Measurements from ENCODE around the gene SLC37A3. TPM values are rescaled to one million over a fixed set of nuclear protein-coding genes. Genes with fewer than 3 reads are reported as not detected.

The SLC37A3 gene
- total and polyA plus RNA-seq, 2 experiments from 2014 or later = 44.9 to 64.5 TPM

DNA sequence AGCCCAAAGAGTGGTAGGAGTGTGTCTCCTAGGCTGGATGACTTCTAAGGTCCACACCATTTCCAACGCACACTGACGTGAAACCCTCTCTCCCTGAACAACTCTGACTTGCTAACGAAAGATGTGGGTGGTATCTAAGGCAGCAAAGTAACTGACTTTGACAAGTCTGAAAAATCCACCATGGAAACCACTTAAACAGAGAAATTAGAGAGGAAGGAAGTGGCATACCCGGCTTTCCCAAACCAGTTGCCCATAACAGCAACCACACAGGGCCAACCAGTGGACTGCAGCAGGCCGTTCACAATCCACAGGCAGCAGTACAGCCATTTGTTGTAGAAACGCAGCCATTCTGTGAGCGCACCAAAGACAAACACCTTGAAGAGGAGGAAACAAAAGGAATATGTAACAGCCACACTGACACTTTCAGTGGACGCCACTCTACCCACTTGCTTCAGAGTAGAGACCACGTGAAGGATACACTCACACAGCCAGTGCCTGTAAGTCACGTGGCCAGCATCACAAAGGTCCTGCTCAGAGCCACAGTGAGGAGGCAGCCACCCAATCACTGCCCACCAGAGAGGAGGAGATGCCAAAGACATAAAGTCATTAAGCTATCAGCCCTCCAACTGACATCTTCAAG, 39.8 kb downstream of the SLC37A3 start:
- no peak overlapping the region for H3K27ac ChIP-seq
- H3K79me2 ChIP-seq = no peaks in the 10 kb centered on the region
- no peak overlapping the region for H3K4me2 ChIP-seq
- no peaks in the 10 kb centered on the region for H3K36me3 ChIP-seq (replicated peaks; ENCODE audit: insufficient read depth, low read depth)
- no peak overlapping the region for H3K4me3 ChIP-seq
- H3K9me2 ChIP-seq (replicated peaks; ENCODE audit: insufficient read depth) = no peaks in the 10 kb centered on the region
- no peaks in the 10 kb centered on the region for H3K27me3 ChIP-seq
- H3K4me1 ChIP-seq (ENCODE audit: insufficient read depth) = no peaks in the 10 kb centered on the region
- H2AFZ ChIP-seq = no peak overlapping the region
- DNase-seq (ENCODE audit: low spot score) = no peak
- TF ChIP-seq EZH2phosphoT487 (IDR thresholded peaks at IDR 0.05; ENCODE audit: low read depth, severe bottlenecking, unreplicated experiment) (no peak), EZH2 (IDR thresholded peaks at IDR 0.05; ENCODE audit: borderline replicate concordance) (no peak)
- TF ChIP-seq, protein P1, sequence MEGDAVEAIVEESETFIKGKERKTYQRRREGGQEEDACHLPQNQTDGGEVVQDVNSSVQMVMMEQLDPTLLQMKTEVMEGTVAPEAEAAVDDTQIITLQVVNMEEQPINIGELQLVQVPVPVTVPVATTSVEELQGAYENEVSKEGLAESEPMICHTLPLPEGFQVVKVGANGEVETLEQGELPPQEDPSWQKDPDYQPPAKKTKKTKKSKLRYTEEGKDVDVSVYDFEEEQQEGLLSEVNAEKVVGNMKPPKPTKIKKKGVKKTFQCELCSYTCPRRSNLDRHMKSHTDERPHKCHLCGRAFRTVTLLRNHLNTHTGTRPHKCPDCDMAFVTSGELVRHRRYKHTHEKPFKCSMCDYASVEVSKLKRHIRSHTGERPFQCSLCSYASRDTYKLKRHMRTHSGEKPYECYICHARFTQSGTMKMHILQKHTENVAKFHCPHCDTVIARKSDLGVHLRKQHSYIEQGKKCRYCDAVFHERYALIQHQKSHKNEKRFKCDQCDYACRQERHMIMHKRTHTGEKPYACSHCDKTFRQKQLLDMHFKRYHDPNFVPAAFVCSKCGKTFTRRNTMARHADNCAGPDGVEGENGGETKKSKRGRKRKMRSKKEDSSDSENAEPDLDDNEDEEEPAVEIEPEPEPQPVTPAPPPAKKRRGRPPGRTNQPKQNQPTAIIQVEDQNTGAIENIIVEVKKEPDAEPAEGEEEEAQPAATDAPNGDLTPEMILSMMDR (IDR thresholded peaks at IDR 0.05; ENCODE audit: poor library complexity) = no peak
- no peaks in the 10 kb centered on the region for H3K9me3 ChIP-seq (ENCODE audit: low read depth)
- 92% methylated on average over 10 of the region's 10 CpGs for WGBS (ENCODE audit: low lambda C conversion rate, missing lambda C conversion rate)
- H4K20me1 ChIP-seq (ENCODE audit: insufficient read depth, poor library complexity, severe bottlenecking) = no peaks in the 10 kb centered on the region

DNA sequence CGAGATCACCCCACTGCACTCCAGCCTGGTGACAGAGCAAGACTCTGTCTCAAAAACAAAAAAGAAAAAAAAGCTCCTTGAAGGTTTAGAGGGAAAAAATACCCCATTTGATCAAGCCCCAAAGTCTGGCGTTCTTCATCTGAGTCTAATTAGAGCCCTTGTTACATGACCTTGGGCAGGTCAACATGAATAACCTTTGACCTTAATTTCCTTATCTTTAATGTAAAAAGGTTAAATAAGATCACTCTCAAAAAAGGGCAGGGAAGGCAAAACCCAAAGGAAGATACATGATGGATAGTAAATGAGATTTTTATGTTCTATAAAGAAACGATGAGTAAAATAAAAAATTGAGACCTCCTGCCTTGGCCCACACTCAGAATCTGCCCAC, 40.3 kb downstream of the SLC37A3 start:
- no peaks in the 10 kb centered on the region for H3K9me3 ChIP-seq (ENCODE audit: low read depth)

DNA sequence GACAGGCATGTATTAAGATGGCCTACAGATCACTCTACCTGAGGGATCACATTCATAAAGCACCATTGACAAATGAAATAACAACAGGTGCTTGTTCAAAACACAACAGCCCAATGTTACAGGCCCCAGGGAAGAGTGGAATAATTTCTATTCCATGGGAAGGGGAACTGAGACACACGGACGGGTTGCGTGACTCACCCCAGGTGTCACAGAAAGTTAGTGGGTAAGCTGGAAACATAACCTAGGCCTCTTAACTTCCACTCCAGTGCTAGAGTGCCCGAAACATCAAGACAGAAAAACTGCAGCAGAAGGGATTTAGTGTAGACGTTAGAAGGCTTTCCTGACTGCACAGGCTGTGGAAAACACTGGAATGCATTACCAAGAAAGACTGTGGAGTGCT, 48.3 kb downstream of the SLC37A3 start:
- Histone ChIP-seq H3K4me2 (no peak overlapping the region), H2AFZ (no peak overlapping the region), H3K4me3 (no peak overlapping the region), H4K20me1 (ENCODE audit: insufficient read depth, poor library complexity, severe bottlenecking) (no peaks in the 10 kb centered on the region), H3K9me2 (replicated peaks; ENCODE audit: insufficient read depth) (no peaks in the 10 kb centered on the region), H3K79me2 (no peaks in the 10 kb centered on the region), H3K9me3 (ENCODE audit: low read depth) (no peaks in the 10 kb centered on the region), H3K27me3 (no peaks in the 10 kb centered on the region), H3K36me3 (replicated peaks; ENCODE audit: insufficient read depth, low read depth) (no peaks in the 10 kb centered on the region), H3K27ac (no peak overlapping the region), H3K4me1 (ENCODE audit: insufficient read depth) (no peaks in the 10 kb centered on the region)
- WGBS (ENCODE audit: low lambda C conversion rate, missing lambda C conversion rate) = 88% methylated on average over 5 of the region's 5 CpGs
- TF ChIP-seq EZH2 (IDR thresholded peaks at IDR 0.05; ENCODE audit: borderline replicate concordance) (no peak), EZH2phosphoT487 (IDR thresholded peaks at IDR 0.05; ENCODE audit: low read depth, severe bottlenecking, unreplicated experiment) (no peak)
- TF ChIP-seq, protein P1 (IDR thresholded peaks at IDR 0.05; ENCODE audit: poor library complexity) = no peak
- DNase-seq (ENCODE audit: low spot score) = no peak

More for the DNA sequence above, 40.3 kb downstream of the SLC37A3 start:
- H3K4me2 ChIP-seq = no peak overlapping the region
- H4K20me1 ChIP-seq (ENCODE audit: insufficient read depth, poor library complexity, severe bottlenecking) = no peaks in the 10 kb centered on the region
- H3K79me2 ChIP-seq = no peaks in the 10 kb centered on the region
- TF ChIP-seq EZH2 (IDR thresholded peaks at IDR 0.05; ENCODE audit: borderline replicate concordance) (no peak), EZH2phosphoT487 (IDR thresholded peaks at IDR 0.05; ENCODE audit: low read depth, severe bottlenecking, unreplicated experiment) (no peak)
- TF ChIP-seq, protein P1 (IDR thresholded peaks at IDR 0.05; ENCODE audit: poor library complexity) = no peak
- H2AFZ ChIP-seq = no peak overlapping the region
- H3K27me3 ChIP-seq = no peaks in the 10 kb centered on the region
- H3K4me3 ChIP-seq = no peak overlapping the region
- no peaks in the 10 kb centered on the region for H3K4me1 ChIP-seq (ENCODE audit: insufficient read depth)
- WGBS (ENCODE audit: low lambda C conversion rate, missing lambda C conversion rate) = 94% methylated on average over 3 of the region's 3 CpGs
- no peaks in the 10 kb centered on the region for H3K9me2 ChIP-seq (replicated peaks; ENCODE audit: insufficient read depth)
- no peaks in the 10 kb centered on the region for H3K36me3 ChIP-seq (replicated peaks; ENCODE audit: insufficient read depth, low read depth)
- H3K27ac ChIP-seq = no peak overlapping the region
- no peak for DNase-seq (ENCODE audit: low spot score)
